Measurements from ENCODE around the gene TBX1.

GRCh38 chr22:19757140-19757984 lies 3.2 kb upstream of the TBX1 start:
- TF ChIP-seq CTCF (IDR thresholded peaks at IDR 0.05) (no peak), POLR2A (IDR thresholded peaks at IDR 0.05) (no peak), POLR2AphosphoS5 (IDR thresholded peaks at IDR 0.05) (no peak), EP300 (IDR thresholded peaks at IDR 0.05) (no peak)
